Measurements from ENCODE around the gene FHIT.

DNA sequence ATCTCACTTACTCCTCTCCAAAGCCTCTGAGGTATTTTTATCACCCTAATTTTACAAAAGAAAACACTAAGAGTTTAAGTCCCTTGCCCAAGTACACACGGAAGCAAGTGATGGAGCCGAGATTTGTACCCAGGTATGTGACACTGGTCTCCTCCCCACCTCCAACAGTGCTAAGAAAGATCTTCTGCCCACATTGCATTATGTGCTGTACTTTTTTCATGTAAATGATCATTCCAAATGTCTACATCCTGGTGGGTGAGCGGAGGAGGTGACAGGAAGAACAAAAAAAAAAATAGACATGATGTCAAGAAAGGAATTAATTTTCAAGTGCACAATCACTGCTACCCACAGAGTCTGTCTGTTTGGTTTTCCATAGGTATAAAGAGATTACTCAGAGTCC, 694.1 kb downstream of the FHIT start:
- TF ChIP-seq EP300 (IDR thresholded peaks at IDR 0.05) (no peak), POLR2A (IDR thresholded peaks at IDR 0.05; ENCODE audit: low read depth) (no peak)
- TF ChIP-seq, protein P1, sequence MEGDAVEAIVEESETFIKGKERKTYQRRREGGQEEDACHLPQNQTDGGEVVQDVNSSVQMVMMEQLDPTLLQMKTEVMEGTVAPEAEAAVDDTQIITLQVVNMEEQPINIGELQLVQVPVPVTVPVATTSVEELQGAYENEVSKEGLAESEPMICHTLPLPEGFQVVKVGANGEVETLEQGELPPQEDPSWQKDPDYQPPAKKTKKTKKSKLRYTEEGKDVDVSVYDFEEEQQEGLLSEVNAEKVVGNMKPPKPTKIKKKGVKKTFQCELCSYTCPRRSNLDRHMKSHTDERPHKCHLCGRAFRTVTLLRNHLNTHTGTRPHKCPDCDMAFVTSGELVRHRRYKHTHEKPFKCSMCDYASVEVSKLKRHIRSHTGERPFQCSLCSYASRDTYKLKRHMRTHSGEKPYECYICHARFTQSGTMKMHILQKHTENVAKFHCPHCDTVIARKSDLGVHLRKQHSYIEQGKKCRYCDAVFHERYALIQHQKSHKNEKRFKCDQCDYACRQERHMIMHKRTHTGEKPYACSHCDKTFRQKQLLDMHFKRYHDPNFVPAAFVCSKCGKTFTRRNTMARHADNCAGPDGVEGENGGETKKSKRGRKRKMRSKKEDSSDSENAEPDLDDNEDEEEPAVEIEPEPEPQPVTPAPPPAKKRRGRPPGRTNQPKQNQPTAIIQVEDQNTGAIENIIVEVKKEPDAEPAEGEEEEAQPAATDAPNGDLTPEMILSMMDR (IDR thresholded peaks at IDR 0.05), result no peak

Measured in esophagus muscularis mucosa (tissue), 4 donors.